Stimulated activated naive B cell treated with anti-CD40 and anti-IgM and Interleukin-4, amounts not matched to agents 10 μg/mL and 1 μg/mL and 100 μg/mL, for 72 hours (primary cell): ENCODE measurements around the gene DLG1.

Experiments used
- ATAC-seq, 2 donors: fragments of 150-1000 bp; cut with Tn5 transposase; replicated peaks; 2 replicates each; pipeline ENCODE4 v1.10.0; 2021; ENCODE audit warnings: moderate library complexity in 1 of 2
- DNase-seq: peaks from one replicate; pipeline ENCODE4 v3.0.0; 2021
- H3K27ac Mint-ChIP-seq: one replicate; pipeline ENCODE4 v1.8.0; 2022; ENCODE audit warnings: mild to moderate bottlenecking, mixed read lengths
- H3K27me3 Mint-ChIP-seq, 2 donors: one replicate each; pipeline ENCODE4 v1.8.0; 2022; ENCODE audit warnings: mixed read lengths in 2 of 2
- H3K36me3 Mint-ChIP-seq, 2 donors: one replicate each; pipeline ENCODE4 v1.8.0; 2022; ENCODE audit warnings: mixed read lengths in 2 of 2, mild to moderate bottlenecking in 1 of 2
- H3K4me1 Mint-ChIP-seq, 2 donors: one replicate each; pipeline ENCODE4 v1.8.0; 2022; ENCODE audit warnings: mixed read lengths in 2 of 2, mild to moderate bottlenecking in 1 of 2
- H3K4me3 Mint-ChIP-seq, 2 donors: one replicate each; pipeline ENCODE4 v1.8.0; 2022; ENCODE audit warnings: mild to moderate bottlenecking in 2 of 2, mixed read lengths in 2 of 2, moderate library complexity in 1 of 2
- H3K9me3 Mint-ChIP-seq, 2 donors: one replicate each; pipeline ENCODE4 v1.8.0; 2022; ENCODE audit warnings: mixed read lengths in 2 of 2, mild to moderate bottlenecking in 1 of 2

DLG1 gene

GRCh38 chr3:197260491-197261163 is 37.8 kb downstream of the DLG1 start:
- no peak for DNase-seq
- no peak overlapping the region for H3K27ac Mint-ChIP-seq

GRCh38 chr3:197259096-197259495 is 39.3 kb downstream of the DLG1 start:
- Mint-ChIP-seq H3K27ac (no peak overlapping the region), H3K36me3 (peaks cover 5 to 9% of the 10 kb centered on the region in 2 donors), H3K9me3 (no peaks in the 10 kb centered on the region), H3K4me3 (no peak overlapping the region), H3K27me3 (no peaks in the 10 kb centered on the region), H3K4me1 (peaks cover 6 to 22% of the 10 kb centered on the region in 2 donors)
- no peak for DNase-seq
- no peak for ATAC-seq

More at GRCh38 chr3:197260491-197261163, 37.8 kb downstream of the DLG1 start:
- Mint-ChIP-seq H3K4me1 (peaks cover 9 to 13% of the 10 kb centered on the region in 2 donors), H3K27me3 (no peaks in the 10 kb centered on the region), H3K9me3 (no peaks in the 10 kb centered on the region), H3K4me3 (no peak overlapping the region), H3K36me3 (peaks cover 2 to 9% of the 10 kb centered on the region in 2 donors)
- ATAC-seq = no peak

- peaks cover 9 to 26% of the 10 kb centered on the region in 2 donors for H3K4me1 Mint-ChIP-seq
- H3K36me3 Mint-ChIP-seq = peaks cover 5 to 7% of the 10 kb centered on the region in 2 donors
- no peak overlapping the region for H3K27ac Mint-ChIP-seq
- DNase-seq (no peak), ATAC-seq (no peak)
- no peaks in the 10 kb centered on the region for H3K9me3 Mint-ChIP-seq
- no peak overlapping the region for H3K4me3 Mint-ChIP-seq
- no peaks in the 10 kb centered on the region for H3K27me3 Mint-ChIP-seq
Observed at GRCh38 chr3:197258168-197258755, 40.1 kb downstream of the DLG1 start.

GRCh38 chr3:197257711-197258110 is 40.7 kb downstream of the DLG1 start:
- ATAC-seq (no peak), DNase-seq (no peak)
- no peaks in the 10 kb centered on the region for H3K27me3 Mint-ChIP-seq
- no peak overlapping the region for H3K27ac Mint-ChIP-seq
- peaks cover 5 to 7% of the 10 kb centered on the region in 2 donors for H3K36me3 Mint-ChIP-seq
- peaks cover 9 to 26% of the 10 kb centered on the region in 2 donors for H3K4me1 Mint-ChIP-seq
- H3K9me3 Mint-ChIP-seq = no peaks in the 10 kb centered on the region
- no peak overlapping the region for H3K4me3 Mint-ChIP-seq

- no peak for ATAC-seq
- peaks cover 7 to 13% of the 10 kb centered on the region in 2 donors for H3K36me3 Mint-ChIP-seq
- H3K4me1 Mint-ChIP-seq = peaks cover 9 to 26% of the 10 kb centered on the region in 2 donors
Observed at GRCh38 chr3:197256836-197257444, 41.5 kb downstream of the DLG1 start.

GRCh38 chr3:197256104-197256503 is 42.3 kb downstream of the DLG1 start:
- peaks cover 9 to 28% of the 10 kb centered on the region in 2 donors for H3K4me1 Mint-ChIP-seq
- H3K36me3 Mint-ChIP-seq = peaks cover 12 to 21% of the 10 kb centered on the region in 2 donors
- no peak for ATAC-seq
- H3K4me3 Mint-ChIP-seq = no peak overlapping the region
- H3K27ac Mint-ChIP-seq = no peak overlapping the region
- DNase-seq = no peak
- peaks cover 0 to 2% of the 10 kb centered on the region in 2 donors for H3K9me3 Mint-ChIP-seq
- H3K27me3 Mint-ChIP-seq = no peaks in the 10 kb centered on the region

More at GRCh38 chr3:197256836-197257444, 41.5 kb downstream of the DLG1 start:
- Mint-ChIP-seq H3K27ac (no peak overlapping the region), H3K27me3 (no peaks in the 10 kb centered on the region), H3K4me3 (no peak overlapping the region), H3K9me3 (no peaks in the 10 kb centered on the region)
- DNase-seq = no peak

- Mint-ChIP-seq H3K36me3 (peaks cover 29 to 42% of the 10 kb centered on the region in 2 donors), H3K27ac (no peak overlapping the region), H3K9me3 (peaks cover 5 to 12% of the 10 kb centered on the region in 2 donors), H3K4me3 (no peak overlapping the region), H3K4me1 (peaks cover 4 to 22% of the 10 kb centered on the region in 2 donors), H3K27me3 (no peaks in the 10 kb centered on the region)
- no peak for ATAC-seq
- no peak for DNase-seq
Observed at GRCh38 chr3:197253238-197253947, 45.0 kb downstream of the DLG1 start.

- Mint-ChIP-seq H3K4me3 (no peak overlapping the region), H3K27me3 (no peaks in the 10 kb centered on the region), H3K4me1 (peaks cover 5 to 14% of the 10 kb centered on the region in 2 donors), H3K36me3 (peaks cover 50 to 69% of the 10 kb centered on the region in 2 donors), H3K9me3 (peaks cover 20 to 28% of the 10 kb centered on the region in 2 donors), H3K27ac (peak overlapping the region; percentile 28)
- DNase-seq (no peak), ATAC-seq (no peak)
Observed at GRCh38 chr3:197249542-197249941, 48.9 kb downstream of the DLG1 start.

- H3K4me3 Mint-ChIP-seq = no peak overlapping the region
- H3K27ac Mint-ChIP-seq = no peak overlapping the region
- H3K9me3 Mint-ChIP-seq = peaks cover 21 to 34% of the 10 kb centered on the region in 2 donors
- peaks cover 3 to 5% of the 10 kb centered on the region in 2 donors for H3K4me1 Mint-ChIP-seq
- H3K27me3 Mint-ChIP-seq = no peaks in the 10 kb centered on the region
- ATAC-seq = no peak
- no peak for DNase-seq
- peaks cover 60 to 78% of the 10 kb centered on the region in 2 donors for H3K36me3 Mint-ChIP-seq
Observed at GRCh38 chr3:197248341-197248740, 50.1 kb downstream of the DLG1 start.

GRCh38 chr3:197244751-197245150 is 53.7 kb downstream of the DLG1 start:
- no peaks in the 10 kb centered on the region for H3K27me3 Mint-ChIP-seq
- no peak overlapping the region for H3K4me3 Mint-ChIP-seq
- H3K27ac Mint-ChIP-seq = peak overlapping the region; percentile 20
- ATAC-seq (no peak), DNase-seq (no peak)
- peaks cover 32 to 38% of the 10 kb centered on the region in 2 donors for H3K9me3 Mint-ChIP-seq
- H3K4me1 Mint-ChIP-seq = peaks cover 7 to 8% of the 10 kb centered on the region in 2 donors
- peaks cover 63 to 89% of the 10 kb centered on the region in 2 donors for H3K36me3 Mint-ChIP-seq

GRCh38 chr3:197242784-197243432 is 55.5 kb downstream of the DLG1 start:
- Mint-ChIP-seq H3K27me3 (no peaks in the 10 kb centered on the region), H3K4me3 (no peak overlapping the region), H3K36me3 (peaks cover 49 to 76% of the 10 kb centered on the region in 2 donors), H3K4me1 (peaks cover 18 to 24% of the 10 kb centered on the region in 2 donors), H3K9me3 (peaks cover 24 to 27% of the 10 kb centered on the region in 2 donors), H3K27ac (no peak overlapping the region)
- DNase-seq (no peak), ATAC-seq (no peak)

GRCh38 chr3:197241173-197241572 is 57.2 kb downstream of the DLG1 start:
- peaks cover 20 to 23% of the 10 kb centered on the region in 2 donors for H3K9me3 Mint-ChIP-seq

GRCh38 chr3:197239857-197240256 is 58.6 kb downstream of the DLG1 start:
- H3K9me3 Mint-ChIP-seq = peaks cover 19 to 26% of the 10 kb centered on the region in 2 donors
- peaks cover 48 to 72% of the 10 kb centered on the region in 2 donors for H3K36me3 Mint-ChIP-seq
- no peak for DNase-seq
- ATAC-seq = no peak
- H3K4me3 Mint-ChIP-seq = no peak overlapping the region
- peaks cover 22 to 32% of the 10 kb centered on the region in 2 donors for H3K4me1 Mint-ChIP-seq
- no peak overlapping the region for H3K27ac Mint-ChIP-seq
- no peaks in the 10 kb centered on the region for H3K27me3 Mint-ChIP-seq

More at GRCh38 chr3:197241173-197241572, 57.2 kb downstream of the DLG1 start:
- Mint-ChIP-seq H3K4me3 (no peak overlapping the region), H3K27me3 (no peaks in the 10 kb centered on the region), H3K4me1 (peaks cover 20 to 32% of the 10 kb centered on the region in 2 donors), H3K36me3 (peaks cover 42 to 71% of the 10 kb centered on the region in 2 donors), H3K27ac (no peak overlapping the region)
- no peak for DNase-seq
- no peak for ATAC-seq
